Activated CD4-positive, alpha-beta T cell treated with anti-CD3 and anti-CD28 coated beads for 24 hours (primary cell): ENCODE results near the gene KRTDAP.

Experiments
- DNase-seq, 2 donors: peaks; one replicate each; pipeline ENCODE4 v3.0.0-alpha.2; 2020; ENCODE audit warnings: low read depth in 2 of 2

Gene KRTDAP

DNA sequence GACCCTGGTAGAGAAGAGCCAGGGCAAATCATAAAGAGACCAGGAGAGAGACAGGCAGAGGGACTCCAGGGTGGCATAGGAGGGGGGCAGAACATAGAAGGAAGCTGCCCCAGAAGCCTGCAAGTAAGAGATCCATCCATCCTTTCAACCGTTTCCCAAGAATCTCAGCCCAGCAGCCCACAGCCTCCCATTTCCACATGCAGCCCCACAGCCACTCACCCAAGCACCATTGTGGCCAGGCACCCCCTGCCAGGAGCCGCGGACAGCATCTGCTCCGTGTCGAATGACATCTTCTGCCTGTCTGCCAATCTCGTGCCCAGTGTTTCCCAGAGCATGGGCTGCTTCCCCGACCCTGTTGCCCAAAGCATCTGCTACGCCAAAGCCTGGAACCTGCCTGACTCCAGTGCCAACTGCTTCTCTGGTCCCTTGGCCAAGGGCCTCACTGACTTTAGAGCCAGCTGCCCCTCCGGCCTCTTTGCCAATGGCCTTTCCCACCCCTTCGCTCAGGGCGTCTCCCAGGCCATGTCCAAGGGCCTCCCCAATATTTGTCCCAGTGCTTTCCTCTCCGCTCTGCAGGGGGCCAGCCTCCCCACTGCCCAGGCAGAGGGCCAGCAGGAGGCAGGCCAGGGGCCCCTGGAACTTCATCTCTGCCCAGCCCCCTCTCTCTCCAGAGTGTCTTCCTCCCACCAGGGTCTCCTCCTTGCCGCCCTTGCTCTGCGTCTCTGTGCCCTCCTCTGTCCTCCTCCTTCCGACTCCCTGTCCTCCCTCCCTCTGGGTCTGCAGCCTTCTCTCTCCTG is 22.8 kb upstream of the KRTDAP start:
- no peak for DNase-seq

- no peak for DNase-seq
Measured at GRCh38 chr19:35511337-35511736, 21.1 kb upstream of the KRTDAP start.

GRCh38 chr19:35510626-35510964 is 20.3 kb upstream of the KRTDAP start:
- DNase-seq: no peak

DNA sequence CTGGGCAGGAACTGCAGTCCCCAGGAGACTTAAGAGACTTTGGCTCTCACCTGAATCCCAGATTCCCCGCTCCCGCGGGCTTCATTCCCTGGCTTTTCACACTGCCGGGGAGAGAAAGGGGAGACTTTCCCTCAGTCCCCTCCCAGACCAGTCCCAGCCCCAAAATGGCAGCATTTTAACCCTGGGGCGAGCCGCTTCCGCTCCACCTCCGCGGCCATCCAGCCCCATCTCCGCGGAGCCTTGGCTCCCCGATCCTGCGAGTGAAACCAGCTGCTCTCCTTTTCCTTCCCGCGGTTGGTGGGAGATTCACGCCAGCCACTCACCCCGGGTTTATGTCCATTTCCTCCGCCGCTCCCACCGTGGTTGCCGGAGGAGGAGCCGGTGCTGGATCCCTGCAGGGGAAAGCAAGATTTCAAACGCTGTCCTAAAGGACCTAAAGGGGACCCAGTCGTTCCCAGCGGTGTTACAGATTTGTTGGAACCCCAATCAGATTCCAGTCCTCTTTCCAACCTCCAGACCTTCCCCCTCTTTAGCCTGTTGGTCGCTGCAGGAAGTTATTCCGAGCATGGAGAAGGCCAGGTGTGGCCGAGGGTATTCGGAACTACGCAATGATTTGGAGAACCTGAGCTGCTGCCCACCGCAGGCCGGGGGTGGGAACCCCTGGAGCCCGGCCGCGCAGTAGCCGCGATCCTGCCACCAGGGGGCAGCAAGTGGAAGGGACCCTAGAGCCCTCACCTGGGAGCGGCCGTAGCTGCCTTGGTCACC is 19.8 kb upstream of the KRTDAP start:
- peak; percentile 68 to 75 for DNase-seq

DNA sequence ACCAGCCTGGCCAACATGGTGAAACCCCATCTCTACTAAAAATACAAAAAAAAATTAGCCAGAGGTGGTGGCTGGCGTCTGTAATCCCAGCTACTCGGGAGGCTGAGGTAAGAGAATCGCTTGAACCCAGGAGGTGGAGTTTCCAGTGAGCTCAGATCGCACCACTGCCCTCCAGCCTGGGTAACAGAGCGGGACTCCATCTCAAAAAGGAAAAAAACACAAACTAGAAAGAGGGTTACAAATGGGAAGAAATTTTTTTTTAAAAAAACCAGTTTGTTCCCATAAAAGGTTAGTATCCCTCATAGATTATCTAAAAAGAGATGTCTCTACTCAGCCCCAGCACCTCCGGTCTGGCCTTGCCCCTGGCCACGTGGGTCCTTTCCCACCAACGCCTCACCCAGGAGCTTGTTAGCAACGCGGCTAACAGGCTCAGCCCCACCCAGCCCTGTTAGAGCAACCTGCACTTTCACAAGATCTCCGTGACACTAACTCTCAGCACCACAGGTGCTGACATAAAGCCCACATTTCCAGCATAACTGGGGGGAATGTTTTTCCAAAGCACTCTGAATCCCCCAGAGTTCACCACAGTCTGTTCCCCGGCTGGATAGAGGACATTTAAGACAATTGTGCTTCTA is 18.9 kb upstream of the KRTDAP start:
- DNase-seq: no peak

DNA sequence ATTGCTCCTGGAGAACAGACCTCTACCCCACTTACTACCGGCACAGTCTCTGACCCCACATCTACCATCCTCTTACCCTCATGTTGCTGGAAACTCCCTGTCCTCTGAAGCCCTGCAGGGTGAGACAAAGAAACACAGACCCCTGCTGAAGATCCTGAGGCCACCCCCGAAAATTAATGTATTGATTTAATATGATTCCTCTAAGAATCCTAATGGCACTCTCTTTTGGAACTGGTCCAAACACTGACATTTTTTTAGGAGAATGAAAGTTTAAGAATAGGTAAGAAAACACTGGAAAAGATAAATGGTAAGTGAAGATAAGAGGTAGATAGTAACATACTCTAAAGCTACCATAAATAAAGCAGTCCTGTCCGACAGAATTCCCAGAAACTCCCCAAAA is 17.9 kb upstream of the KRTDAP start:
- no peak for DNase-seq

DNA sequence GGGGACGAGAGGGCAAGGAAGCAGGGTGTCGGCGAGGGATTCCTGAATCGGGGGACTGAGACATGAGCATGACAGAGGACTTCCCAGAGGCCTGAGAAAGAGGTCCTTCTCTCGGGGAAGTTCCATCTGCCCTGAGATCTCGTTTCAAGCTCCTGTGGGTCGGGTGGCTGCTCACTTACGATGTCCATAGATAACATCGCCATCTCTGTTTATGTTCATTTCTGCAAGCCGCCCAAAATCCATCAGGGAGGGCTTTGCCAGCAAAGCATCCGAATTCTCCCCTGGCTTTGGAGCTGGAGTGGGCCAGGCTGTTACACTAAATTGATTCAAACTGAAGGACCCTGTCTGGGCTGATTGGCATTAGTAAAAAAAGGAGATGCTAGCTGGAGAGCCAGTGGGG is 17.3 kb upstream of the KRTDAP start:
- DNase-seq: no peak

DNA sequence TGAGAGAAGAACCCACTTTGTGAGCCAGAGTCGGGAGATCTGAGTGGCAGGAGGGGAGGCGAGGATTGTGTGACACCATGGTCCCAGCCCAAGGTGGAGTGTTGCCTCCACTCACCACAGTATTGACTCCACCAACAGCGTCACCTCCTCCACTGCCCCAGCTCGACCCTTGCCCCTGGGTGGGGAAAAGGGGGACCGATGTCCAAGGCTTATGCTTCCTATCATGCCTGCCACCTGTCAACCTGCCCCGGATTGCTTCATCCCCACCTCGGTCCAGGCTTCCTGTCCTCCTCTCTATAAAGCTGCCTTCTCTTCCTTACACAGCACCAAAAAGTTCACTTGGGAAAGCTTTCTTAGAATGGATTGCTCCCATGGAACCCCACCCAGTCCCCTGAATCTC is 15.7 kb upstream of the KRTDAP start:
- DNase-seq: no peak

- DNase-seq: no peak
Measured at GRCh38 chr19:35502751-35503150, 12.5 kb upstream of the KRTDAP start.

GRCh38 chr19:35501684-35502083 is 11.4 kb upstream of the KRTDAP start:
- no peak for DNase-seq

DNA sequence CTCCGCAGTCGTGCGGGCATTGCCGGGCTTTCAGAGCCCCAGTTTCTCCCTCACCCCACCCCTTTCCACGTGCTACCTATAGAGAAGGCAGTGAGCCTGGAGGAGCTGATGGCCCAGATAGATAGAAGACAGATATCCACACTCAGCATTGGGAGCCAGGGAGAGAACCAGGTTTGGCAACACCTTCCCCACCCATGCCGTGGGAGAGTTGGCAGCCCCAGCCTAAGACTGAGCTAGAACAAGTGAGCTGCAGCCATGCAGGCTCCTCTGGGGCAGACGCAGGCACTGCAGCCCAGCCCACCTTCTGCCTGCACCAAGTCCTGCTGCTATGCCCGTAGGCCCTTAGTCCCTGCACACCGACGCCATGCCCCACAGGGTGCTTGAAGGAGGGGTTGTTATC is 10.3 kb upstream of the KRTDAP start:
- no peak for DNase-seq

DNA sequence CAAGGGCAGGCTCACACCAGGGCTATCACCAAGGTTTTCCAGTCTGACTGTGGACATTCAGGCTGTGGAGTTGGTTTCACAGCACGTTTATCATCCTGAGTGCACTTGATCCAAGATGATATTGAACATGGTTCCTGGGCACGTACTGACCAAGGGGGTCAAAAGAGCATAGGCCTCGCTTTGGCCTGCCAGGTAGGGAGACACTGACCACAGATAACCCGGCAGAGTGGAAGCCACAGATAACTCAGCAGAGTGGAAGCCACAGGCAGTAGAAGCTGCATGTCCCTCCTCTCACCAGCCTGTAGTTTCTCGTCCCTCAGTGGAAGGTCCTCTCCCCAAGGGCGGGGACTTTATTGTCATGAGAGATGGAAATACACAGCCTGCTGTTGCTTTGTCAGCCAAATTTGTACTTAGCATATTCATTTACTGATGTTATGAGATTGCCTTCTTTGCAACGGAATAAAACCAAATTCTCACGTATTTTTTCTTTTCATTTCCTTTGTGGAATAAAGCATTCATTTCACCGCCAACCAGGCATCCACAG is 8.8 kb upstream of the KRTDAP start:
- DNase-seq: no peak

DNA sequence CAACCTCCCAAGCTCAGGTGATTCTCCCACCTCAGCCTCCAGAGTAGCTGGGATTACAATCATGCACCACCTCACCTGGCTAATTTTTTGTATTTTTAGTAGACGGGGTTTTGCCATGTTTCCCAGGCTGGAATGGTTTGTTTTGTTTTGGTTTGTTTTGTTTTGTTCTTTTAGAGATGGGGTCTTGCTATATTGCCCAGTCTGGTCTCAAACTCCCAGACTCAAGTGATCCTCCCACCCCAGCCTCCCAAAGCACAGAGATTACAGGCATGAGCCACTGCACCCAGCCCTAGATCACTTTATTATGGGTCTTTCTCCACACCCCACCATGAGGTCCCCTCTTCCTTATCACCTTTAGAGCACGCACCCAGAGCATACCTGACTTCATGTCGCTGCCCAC is 8.0 kb upstream of the KRTDAP start:
- DNase-seq: no peak

GRCh38 chr19:35497406-35497805 is 7.1 kb upstream of the KRTDAP start:
- no peak for DNase-seq

GRCh38 chr19:35495107-35496064 is 5.1 kb upstream of the KRTDAP start:
- peak; percentile 70 to 71 for DNase-seq

- DNase-seq: no peak
Measured at GRCh38 chr19:35493971-35494370, 3.7 kb upstream of the KRTDAP start.

DNA sequence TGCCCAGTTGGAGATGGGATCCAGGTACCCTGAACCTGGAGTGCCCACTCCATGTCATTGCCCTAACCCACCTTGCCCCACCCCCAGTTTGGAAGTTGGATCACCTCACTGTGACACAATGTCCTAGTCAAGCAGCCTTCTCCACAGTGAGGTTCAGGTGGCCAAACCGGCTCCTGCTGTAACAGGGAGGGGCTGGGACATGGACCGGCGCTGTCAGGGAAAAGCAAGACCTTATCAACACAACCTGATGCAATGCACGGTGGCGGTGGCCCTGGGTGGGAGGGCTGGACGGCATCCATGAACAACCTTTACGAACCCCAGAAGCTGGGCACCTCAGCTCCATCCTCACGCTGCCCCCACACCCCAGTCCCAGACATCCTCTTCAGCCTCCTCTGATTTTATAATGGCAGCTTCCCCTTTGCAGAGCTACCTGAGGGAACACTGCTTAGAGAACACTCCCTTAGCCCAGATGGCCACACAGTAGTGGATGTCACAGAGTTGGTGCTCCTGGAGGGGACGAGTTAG is 1.6 kb upstream of the KRTDAP start:
- no peak for DNase-seq

DNA sequence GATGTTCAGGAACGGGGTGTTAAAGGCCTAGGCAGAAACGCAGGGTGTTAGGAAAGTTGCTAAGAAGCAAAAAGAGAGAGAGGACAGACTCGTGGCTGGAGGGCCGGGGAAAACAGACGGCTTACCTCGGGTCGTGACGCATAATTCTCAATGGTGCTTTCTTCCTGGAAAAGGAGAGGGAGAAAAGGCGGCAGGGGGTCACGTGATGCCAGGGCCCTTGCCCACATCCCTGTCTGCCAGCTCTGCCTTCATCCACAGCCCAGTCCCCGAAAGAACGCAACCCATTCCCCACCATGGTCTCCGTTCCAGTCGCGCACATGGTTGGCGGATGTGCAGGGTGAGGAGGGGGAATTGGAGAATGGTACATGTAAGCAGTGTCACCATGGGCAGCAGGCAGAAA is 1.6 kb downstream of the KRTDAP start:
- no peak for DNase-seq

- DNase-seq: no peak
Measured at GRCh38 chr19:35487656-35488182, 2.5 kb downstream of the KRTDAP start.

GRCh38 chr19:35486268-35486708 is 4.0 kb downstream of the KRTDAP start:
- no peak for DNase-seq
